Prostate gland (tissue), 1 donor: Measurements from ENCODE around the gene ZC3HAV1.

Experiments
- POLR2A ChIP-seq: fragments of 450-650 bp; IDR thresholded peaks from one replicate; pipeline ENCODE4 v1.6.1; 2016; ENCODE audit warnings: antibody characterized with exemption, mild to moderate bottlenecking
- POLR2AphosphoS5 ChIP-seq: sonication (generic); formaldehyde crosslinking; IDR thresholded peaks from one replicate; pipeline ENCODE4 v1.6.1; 2017; ENCODE audit warnings: antibody characterized with exemption

DNA sequence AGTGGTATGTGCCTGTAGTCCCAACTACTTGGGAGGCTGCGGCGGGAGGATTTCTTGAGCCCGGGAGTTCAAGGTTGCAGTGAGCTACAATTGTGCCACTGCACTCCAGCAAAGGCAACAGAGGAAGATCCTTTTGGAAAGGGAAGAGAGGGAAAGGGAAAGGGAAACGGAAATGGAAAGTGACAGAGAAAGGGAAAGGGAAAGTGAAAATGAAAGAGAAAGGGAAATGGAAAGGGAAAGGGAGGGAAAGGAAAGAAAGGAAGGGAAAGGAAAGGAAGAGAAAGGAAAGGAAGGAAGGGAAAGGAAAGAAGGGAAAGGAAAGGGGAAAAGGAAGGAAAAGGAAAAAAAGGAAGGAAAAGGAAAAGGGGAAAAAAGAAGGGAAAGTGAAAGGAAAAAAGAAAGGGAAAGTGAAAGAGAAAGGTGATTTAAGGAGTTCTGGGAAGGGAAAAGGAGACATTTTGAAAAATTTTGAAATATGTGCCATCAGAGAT is 2.3 kb upstream of the ZC3HAV1 start:
- TF ChIP-seq POLR2AphosphoS5 (no peak), POLR2A (no peak)
